Neuronal stem cell (in vitro differentiated cells): ENCODE measurements around the gene HNMT.

Source experiments
- DNase-seq: peaks from one replicate; pipeline ENCODE4 v3.0.0-alpha.2; 2013; ENCODE audit warnings: low spot score
- H2AFZ ChIP-seq: one replicate; pipeline ENCODE4 v1.6.1; 2013; ENCODE audit warnings: mild to moderate bottlenecking, low read length, inconsistent platforms
- H2AK5ac ChIP-seq: 2 replicates; pipeline ENCODE4 v1.6.1; 2013; ENCODE audit warnings: low read depth, mild to moderate bottlenecking, inconsistent platforms, low read length, moderate library complexity, mixed read lengths
- H2BK120ac ChIP-seq: 2 replicates; pipeline ENCODE4 v1.6.1; 2013; ENCODE audit warnings: low read depth, mild to moderate bottlenecking, inconsistent platforms, low read length, moderate library complexity, mixed read lengths
- H2BK12ac ChIP-seq: one replicate; pipeline ENCODE4 v1.6.1; 2013; ENCODE audit warnings: low read length, inconsistent platforms
- H2BK15ac ChIP-seq: 2 replicates; pipeline ENCODE4 v1.6.1; 2013; ENCODE audit warnings: mild to moderate bottlenecking, low read length, inconsistent platforms, mixed read lengths
- H2BK5ac ChIP-seq: one replicate; pipeline ENCODE4 v1.6.1; 2013; ENCODE audit warnings: inconsistent platforms, mild to moderate bottlenecking, low read length, moderate library complexity
- H3K14ac ChIP-seq: one replicate; pipeline ENCODE4 v1.6.1; 2013; ENCODE audit warnings: low read length, inconsistent platforms
- H3K18ac ChIP-seq: 2 replicates; pipeline ENCODE4 v1.6.1; 2013; ENCODE audit warnings: low read length, inconsistent platforms
- H3K23ac ChIP-seq: 2 replicates; pipeline ENCODE4 v1.6.1; 2013; ENCODE audit warnings: low read depth, mild to moderate bottlenecking, mixed read lengths, low read length, inconsistent platforms; ENCODE audit not compliant: poor library complexity
- H3K27ac ChIP-seq: replicated peaks from 3 replicates; pipeline ENCODE4 v1.5.1; 2013; ENCODE audit warnings: low read length, inconsistent platforms
- H3K27me3 ChIP-seq, 3 experiments: 2 replicates each; pipeline ENCODE4 v1.6.1; 2013; ENCODE audit warnings: low read length in 3 of 3, mild to moderate bottlenecking in 2 of 3, inconsistent platforms in 1 of 3, low read depth in 1 of 3, mixed read lengths in 1 of 3, moderate library complexity in 1 of 3; ENCODE audit not compliant: control insufficient read depth in 3 of 3, insufficient read depth in 3 of 3
- H3K36me3 ChIP-seq, 2 donors: replicated peaks in 1 of 2; 2 replicates each; pipeline ENCODE4 v1.6.1; 2013; ENCODE audit warnings: low read length in 2 of 2; ENCODE audit not compliant: control insufficient read depth in 2 of 2, insufficient read depth in 2 of 2
- H3K4ac ChIP-seq: 2 replicates; pipeline ENCODE4 v1.6.1; 2013; ENCODE audit warnings: inconsistent platforms, mild to moderate bottlenecking, low read length, moderate library complexity
- H3K4me1 ChIP-seq, 2 donors: 1 replicate in 1 of 2; 2 replicates in 1 of 2; pipeline ENCODE4 v1.6.1; 2013; ENCODE audit warnings: low read length in 2 of 2, low read depth in 1 of 2; ENCODE audit not compliant: control insufficient read depth in 2 of 2, insufficient read depth in 1 of 2
- H3K4me2 ChIP-seq: one replicate; pipeline ENCODE4 v1.6.1; 2013; ENCODE audit warnings: mild to moderate bottlenecking, low read length, inconsistent platforms; ENCODE audit not compliant: insufficient read depth, poor library complexity, severe bottlenecking
- H3K4me3 ChIP-seq, 2 donors: 2 replicates each; pipeline ENCODE4 v1.5.1; 2013; ENCODE audit warnings: low read length in 2 of 2, mild to moderate bottlenecking in 2 of 2, inconsistent platforms in 1 of 2, moderate library complexity in 1 of 2
- H3K79me1 ChIP-seq: one replicate; pipeline ENCODE4 v1.6.1; 2013; ENCODE audit warnings: low read depth, mild to moderate bottlenecking, inconsistent platforms, low read length, moderate library complexity
- H3K9ac ChIP-seq: one replicate; pipeline ENCODE4 v1.6.1; 2013; ENCODE audit warnings: mild to moderate bottlenecking, low read depth, low read length, inconsistent platforms; ENCODE audit not compliant: poor library complexity
- H3K9me3 ChIP-seq, 2 donors: replicated peaks in 1 of 2; 2 replicates each; pipeline versions ENCODE3 to v1.6.1; 2013; ENCODE audit warnings: low read length in 2 of 2, mild to moderate bottlenecking in 2 of 2, inconsistent platforms in 1 of 2, low read depth in 1 of 2, mixed read lengths in 1 of 2, moderate library complexity in 1 of 2; ENCODE audit not compliant: control insufficient read depth in 2 of 2, insufficient read depth in 1 of 2
- H4K8ac ChIP-seq: one replicate; pipeline ENCODE4 v1.6.1; 2013; ENCODE audit warnings: low read depth, mild to moderate bottlenecking, inconsistent platforms, low read length, moderate library complexity
- H4K91ac ChIP-seq: one replicate; pipeline ENCODE4 v1.6.1; 2013; ENCODE audit warnings: low read length, low read depth, mild to moderate bottlenecking, inconsistent platforms; ENCODE audit not compliant: poor library complexity
- WGBS, 2 donors: extraction: QIAGEN DNeasy Blood & Tissue Kit; methylation state at CpG; one replicate each; pipeline ENCODE4 v1.1.7; 2013; ENCODE audit warnings: missing lambda C conversion rate in 2 of 2, mixed read lengths in 1 of 2; ENCODE audit not compliant: insufficient read length in 2 of 2, insufficient replicate concordance in 1 of 2; ENCODE audit errors: extremely low coverage in 2 of 2; 5-methylcytosine and 5-hydroxymethylcytosine counted together

The HNMT gene

DNA sequence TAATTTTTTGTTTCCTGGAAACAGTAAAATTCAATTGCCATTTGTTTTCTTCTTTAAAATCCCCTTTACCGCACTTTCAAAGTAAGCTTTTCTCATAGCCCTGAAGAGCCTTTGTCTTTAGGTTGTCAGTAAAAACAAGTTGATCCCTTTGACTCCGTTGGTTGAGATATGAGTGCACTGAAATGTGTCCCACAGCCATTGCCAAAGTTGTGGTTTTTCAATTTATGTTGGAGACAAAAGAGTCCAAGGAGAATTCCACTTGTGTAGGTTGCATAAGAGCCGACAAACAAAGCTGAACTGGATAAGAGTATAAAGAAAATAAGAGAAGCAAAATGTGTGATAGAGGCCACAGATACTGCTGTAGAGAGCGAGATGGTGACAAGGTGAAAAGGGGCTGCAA lies 26.1 kb upstream of the HNMT start:
- H2AFZ ChIP-seq = no peak overlapping the region
- no peaks in the 10 kb centered on the region for H3K79me1 ChIP-seq
- DNase-seq = no peak
- H3K27ac ChIP-seq = no peak overlapping the region
- no peak overlapping the region for H3K9ac ChIP-seq
- no peaks in the 10 kb centered on the region for H3K27me3 ChIP-seq
- H2BK12ac ChIP-seq = no peak overlapping the region
- WGBS, 2 donors = no CpG with 5 or more reads among the region's 4 CpGs
- no peak overlapping the region for H4K91ac ChIP-seq
- no peak overlapping the region for H3K23ac ChIP-seq
- no peak overlapping the region for H2BK15ac ChIP-seq
- H2BK120ac ChIP-seq = no peak overlapping the region
- H4K8ac ChIP-seq = no peak overlapping the region
- peaks cover 0 to 5% of the 10 kb centered on the region in 2 donors for H3K4me1 ChIP-seq
- H2AK5ac ChIP-seq = no peak overlapping the region
- peaks cover 0 to 1% of the 10 kb centered on the region in 2 donors for H3K9me3 ChIP-seq
- H2BK5ac ChIP-seq = no peak overlapping the region
- no peak overlapping the region for H3K4me2 ChIP-seq
- H3K4ac ChIP-seq = no peak overlapping the region
- no peak overlapping the region for H3K4me3 ChIP-seq
- no peak overlapping the region for H3K18ac ChIP-seq
- H3K14ac ChIP-seq = no peak overlapping the region
- no peaks in the 10 kb centered on the region for H3K36me3 ChIP-seq

- no peaks in the 10 kb centered on the region for H3K27me3 ChIP-seq
- H3K4ac ChIP-seq = no peak overlapping the region
- no CpG with 5 or more reads among the region's 1 CpG for WGBS, 2 donors
- H3K23ac ChIP-seq = no peak overlapping the region
- no peak overlapping the region for H2BK15ac ChIP-seq
- no peak overlapping the region for H3K27ac ChIP-seq
- H2AFZ ChIP-seq = no peak overlapping the region
- no peak overlapping the region for H3K9ac ChIP-seq
- H3K14ac ChIP-seq = no peak overlapping the region
- no peak overlapping the region for H3K4me2 ChIP-seq
- no peak overlapping the region for H2BK5ac ChIP-seq
- no peak overlapping the region for H3K18ac ChIP-seq
- no peak for DNase-seq
- no peak overlapping the region for H4K91ac ChIP-seq
- H3K36me3 ChIP-seq = no peaks in the 10 kb centered on the region
- H3K4me1 ChIP-seq = peaks cover 0 to 8% of the 10 kb centered on the region in 2 donors
- no peak overlapping the region for H3K4me3 ChIP-seq
- H4K8ac ChIP-seq = no peak overlapping the region
- peaks cover 0 to 1% of the 10 kb centered on the region in 2 donors for H3K9me3 ChIP-seq
- H2BK12ac ChIP-seq = no peak overlapping the region
- no peak overlapping the region for H2BK120ac ChIP-seq
- H3K79me1 ChIP-seq = no peaks in the 10 kb centered on the region
- H2AK5ac ChIP-seq = no peak overlapping the region
These were observed 25.2 kb upstream of the HNMT start for GRCh38 chr2:137939026-137939425.

- no peak overlapping the region for H3K4me3 ChIP-seq
- H2BK120ac ChIP-seq = no peak overlapping the region
- H3K36me3 ChIP-seq = no peaks in the 10 kb centered on the region
- no CpG with 5 or more reads among the region's 4 CpGs for WGBS, 2 donors
- no peak overlapping the region for H3K18ac ChIP-seq
- no peak overlapping the region for H3K4ac ChIP-seq
- no peak overlapping the region for H4K8ac ChIP-seq
- no peaks in the 10 kb centered on the region for H3K79me1 ChIP-seq
- no peaks in the 10 kb centered on the region for H3K27me3 ChIP-seq
- H3K9me3 ChIP-seq = no peaks in the 10 kb centered on the region
- no peak overlapping the region for H3K27ac ChIP-seq
- no peak overlapping the region for H2BK15ac ChIP-seq
- no peak overlapping the region for H4K91ac ChIP-seq
- H2BK5ac ChIP-seq = no peak overlapping the region
- DNase-seq = no peak
- peaks cover 0 to 8% of the 10 kb centered on the region in 2 donors for H3K4me1 ChIP-seq
- H2AFZ ChIP-seq = no peak overlapping the region
- H2BK12ac ChIP-seq = no peak overlapping the region
- H2AK5ac ChIP-seq = no peak overlapping the region
- no peak overlapping the region for H3K23ac ChIP-seq
- no peak overlapping the region for H3K4me2 ChIP-seq
- no peak overlapping the region for H3K14ac ChIP-seq
- no peak overlapping the region for H3K9ac ChIP-seq
These were observed 24.1 kb upstream of the HNMT start for GRCh38 chr2:137940154-137940553.

- Histone ChIP-seq H3K4me1 (peaks cover 0 to 8% of the 10 kb centered on the region in 2 donors), H4K91ac (no peak overlapping the region), H3K14ac (no peak overlapping the region), H3K79me1 (no peaks in the 10 kb centered on the region), H2AFZ (no peak overlapping the region), H2BK120ac (no peak overlapping the region), H3K18ac (no peak overlapping the region), H3K23ac (no peak overlapping the region), H3K4ac (no peak overlapping the region), H3K27ac (no peak overlapping the region), H4K8ac (no peak overlapping the region), H2BK15ac (no peak overlapping the region), H3K4me3 (no peak overlapping the region), H3K9me3 (no peaks in the 10 kb centered on the region), H2BK12ac (no peak overlapping the region), H2BK5ac (no peak overlapping the region), H3K27me3 (no peaks in the 10 kb centered on the region), H2AK5ac (no peak overlapping the region), H3K4me2 (no peak overlapping the region), H3K36me3 (no peaks in the 10 kb centered on the region), H3K9ac (no peak overlapping the region)
- no CpG with 5 or more reads among the region's 3 CpGs for WGBS, 2 donors
- no peak for DNase-seq
These were observed 22.0 kb upstream of the HNMT start for GRCh38 chr2:137942037-137942832.
